ENCODE measurements around the gene FAR1.
"Not testable (repeated sequence)": the region's sequence is repeated elsewhere in the genome, so short reads cannot be mapped to it uniquely, and the experiment has no call there.

FAR1 gene

GRCh38 chr11:13713982-13714381 lies 45.5 kb downstream of the FAR1 start:
- DNase-seq: no peak

GRCh38 chr11:13717331-13717730 lies 48.9 kb downstream of the FAR1 start:
- peak; percentile 63 for DNase-seq

- no peak for DNase-seq
Measured at GRCh38 chr11:13718394-13718793, 49.9 kb downstream of the FAR1 start.

- no peak for DNase-seq
Measured at GRCh38 chr11:13720940-13721339, 52.5 kb downstream of the FAR1 start.

- no peak for DNase-seq
Measured at GRCh38 chr11:13721760-13722159, 53.3 kb downstream of the FAR1 start.

GRCh38 chr11:13726456-13726855 lies 58.0 kb downstream of the FAR1 start:
- no peak for DNase-seq

GRCh38 chr11:13728076-13728475 lies 59.6 kb downstream of the FAR1 start:
- DNase-seq: no peak

GRCh38 chr11:13734530-13734929 lies 66.1 kb downstream of the FAR1 start:
- no peak for DNase-seq

GRCh38 chr11:13745165-13745564 lies 76.7 kb downstream of the FAR1 start:
- DNase-seq: no peak

GRCh38 chr11:13753316-13753715 lies 84.8 kb downstream of the FAR1 start:
- not testable (repeated sequence) for DNase-seq

- no peak for DNase-seq
Measured at GRCh38 chr11:13759050-13759449, 90.6 kb downstream of the FAR1 start.

- no peak for DNase-seq
Measured at GRCh38 chr11:13760115-13760514, 91.6 kb downstream of the FAR1 start.

GRCh38 chr11:13761250-13761649 lies 92.8 kb downstream of the FAR1 start:
- peak; percentile 48 for DNase-seq

GRCh38 chr11:13761716-13762115 lies 93.2 kb downstream of the FAR1 start:
- DNase-seq: peak; percentile 51

- DNase-seq: no peak
Measured at GRCh38 chr11:13762718-13763117, 94.2 kb downstream of the FAR1 start.

- no peak for DNase-seq
Measured at GRCh38 chr11:13763341-13763740, 94.9 kb downstream of the FAR1 start.

- DNase-seq: no peak
Measured at GRCh38 chr11:13765886-13766285, 97.4 kb downstream of the FAR1 start.

GRCh38 chr11:13767471-13767870 lies 99.0 kb downstream of the FAR1 start:
- no peak for DNase-seq

- no peak for DNase-seq
Measured at GRCh38 chr11:13769188-13769587, 100.7 kb downstream of the FAR1 start.

GRCh38 chr11:13771151-13771550 lies 102.7 kb downstream of the FAR1 start:
- no peak for DNase-seq

GRCh38 chr11:13772223-13773046 lies 104.0 kb downstream of the FAR1 start:
- DNase-seq: peak; percentile 54

- no peak for DNase-seq
Measured at GRCh38 chr11:13775471-13775870, 107.0 kb downstream of the FAR1 start.

GRCh38 chr11:13776134-13776815 lies 107.8 kb downstream of the FAR1 start:
- no peak for DNase-seq

GRCh38 chr11:13777341-13777985 lies 109.0 kb downstream of the FAR1 start:
- DNase-seq: no peak

Measured in fibroblast of skin of back (primary cell).